Loucy (cell line): ENCODE measurements around the gene GRID2.

Experiments used
- H2AFZ ChIP-seq: fragments of 200-600 bp; sonication (generic); 2 replicates; pipeline ENCODE4 v1.6.0; 2016; ENCODE audit warnings: antibody characterized with exemption, mild to moderate bottlenecking, low read length, moderate library complexity
- H3F3A ChIP-seq: fragments of 200-600 bp; 2 replicates; pipeline ENCODE4 v1.6.0; 2016; ENCODE audit warnings: antibody characterized with exemption, low read depth, mild to moderate bottlenecking
- H3K27me3 ChIP-seq: fragments of 200-600 bp; sonication (generic); 2 replicates; pipeline ENCODE4 v1.6.1; 2014; ENCODE audit warnings: low read length, mild to moderate bottlenecking; ENCODE audit not compliant: insufficient read depth, poor library complexity, severe bottlenecking
- H3K36me3 ChIP-seq: fragments of 200-600 bp; sonication (generic); 2 replicates; pipeline ENCODE4 v1.6.1; 2016; ENCODE audit warnings: low read length; ENCODE audit not compliant: insufficient read depth
- H3K4me1 ChIP-seq: fragments of 200-600 bp; sonication (generic); 2 replicates; pipeline ENCODE4 v1.5.1; 2014; ENCODE audit warnings: low read length, mild to moderate bottlenecking; ENCODE audit not compliant: insufficient read depth, poor library complexity, severe bottlenecking
- H3K4me2 ChIP-seq: fragments of 200-600 bp; sonication (generic); 2 replicates; pipeline ENCODE4 v1.6.0; 2014; ENCODE audit warnings: antibody characterized with exemption, low read length, low read depth, mild to moderate bottlenecking; ENCODE audit not compliant: poor library complexity, severe bottlenecking
- H3K4me3 ChIP-seq: fragments of 200-600 bp; sonication (generic); 2 replicates; pipeline ENCODE4 v1.5.1; 2014; ENCODE audit warnings: low read length, mild to moderate bottlenecking, mixed read lengths; ENCODE audit not compliant: poor library complexity, severe bottlenecking
- H3K79me2 ChIP-seq: fragments of 200-600 bp; sonication (generic); 2 replicates; pipeline ENCODE4 v1.6.1; 2014; ENCODE audit warnings: low read length; ENCODE audit not compliant: insufficient read depth
- H3K9ac ChIP-seq: fragments of 200-600 bp; sonication (generic); 2 replicates; pipeline ENCODE4 v1.6.0; 2014; ENCODE audit warnings: mild to moderate bottlenecking, low read depth, low read length, moderate library complexity; ENCODE audit not compliant: poor library complexity, severe bottlenecking
- H3K9me2 ChIP-seq: fragments of 200-600 bp; sonication (generic); replicated peaks from 2 replicates; pipeline ENCODE4 v1.6.1; 2016; ENCODE audit warnings: low read depth, low read length, mixed read lengths
- H3K9me3 ChIP-seq: fragments of 200-600 bp; sonication (generic); 2 replicates; pipeline ENCODE4 v1.6.1; 2014; ENCODE audit warnings: mild to moderate bottlenecking, antibody characterized with exemption, low read length, low read depth; ENCODE audit not compliant: insufficient read depth
- H4K20me1 ChIP-seq: fragments of 200-600 bp; sonication (generic); 2 replicates; pipeline ENCODE4 v1.6.0; 2014; ENCODE audit warnings: antibody characterized with exemption, low read length, mild to moderate bottlenecking; ENCODE audit not compliant: insufficient read depth, poor library complexity, severe bottlenecking
- EZH2phosphoT487 ChIP-seq: fragments of 200-600 bp; IDR thresholded peaks from 2 replicates; pipeline ENCODE4 v1.6.1; 2018; ENCODE audit warnings: antibody characterized with exemption, mild to moderate bottlenecking, moderate library complexity, borderline replicate concordance
- TF ChIP-seq, protein P1 (sequence below): fragments of 200-600 bp; sonication (generic); conservative IDR thresholded peaks from 2 replicates; pipeline ENCODE4 v1.5.1; 2014; ENCODE audit warnings: mild to moderate bottlenecking, antibody characterized with exemption, low read length

Gene GRID2

DNA sequence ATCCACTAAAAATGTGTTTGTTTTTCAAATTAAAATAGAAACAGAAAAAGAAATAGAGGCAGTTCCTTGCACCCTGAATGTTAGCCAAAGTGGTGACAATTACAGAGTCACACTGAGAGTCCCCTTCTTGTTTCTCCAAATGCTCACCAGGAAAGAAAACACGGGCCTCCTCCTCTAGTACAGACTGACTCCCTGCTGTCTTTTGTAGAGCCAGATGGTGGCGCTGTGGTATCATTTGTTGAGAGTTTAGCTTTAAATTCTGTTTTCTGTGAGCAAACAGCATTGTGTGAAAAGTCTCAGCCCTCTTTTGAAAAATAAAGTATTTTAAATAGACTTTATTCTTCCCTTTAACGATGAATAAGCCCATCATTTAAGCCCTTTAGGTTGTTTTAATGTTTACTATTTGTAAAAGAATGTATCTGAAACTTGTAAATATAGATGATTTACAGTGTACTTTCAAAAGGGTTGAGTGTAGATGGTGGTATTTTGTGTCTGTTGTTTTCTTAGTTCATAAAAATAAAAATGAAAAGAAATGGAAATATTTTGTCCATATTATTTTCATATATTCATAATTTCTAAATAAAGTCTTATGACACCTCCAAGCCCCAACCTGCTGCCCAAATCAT is 1487.9 kb downstream of the GRID2 start:
- no peaks in the 10 kb centered on the region for H3K36me3 ChIP-seq
- 0 out of 2 replicates have a peak overlapping the region, but pooled peaks have one; percentile 8 for H2AFZ ChIP-seq
- no peaks in the 10 kb centered on the region for H3K4me1 ChIP-seq
- H4K20me1 ChIP-seq: no peaks in the 10 kb centered on the region
- H3K79me2 ChIP-seq: no peaks in the 10 kb centered on the region
- H3K9ac ChIP-seq: no peak overlapping the region
- H3K9me3 ChIP-seq: no peaks in the 10 kb centered on the region
- H3F3A ChIP-seq: no peaks in the 10 kb centered on the region
- no peaks in the 10 kb centered on the region for H3K27me3 ChIP-seq
- H3K9me2 ChIP-seq: no peaks in the 10 kb centered on the region
- TF ChIP-seq EZH2phosphoT487: no peak
- TF ChIP-seq, protein P1, sequence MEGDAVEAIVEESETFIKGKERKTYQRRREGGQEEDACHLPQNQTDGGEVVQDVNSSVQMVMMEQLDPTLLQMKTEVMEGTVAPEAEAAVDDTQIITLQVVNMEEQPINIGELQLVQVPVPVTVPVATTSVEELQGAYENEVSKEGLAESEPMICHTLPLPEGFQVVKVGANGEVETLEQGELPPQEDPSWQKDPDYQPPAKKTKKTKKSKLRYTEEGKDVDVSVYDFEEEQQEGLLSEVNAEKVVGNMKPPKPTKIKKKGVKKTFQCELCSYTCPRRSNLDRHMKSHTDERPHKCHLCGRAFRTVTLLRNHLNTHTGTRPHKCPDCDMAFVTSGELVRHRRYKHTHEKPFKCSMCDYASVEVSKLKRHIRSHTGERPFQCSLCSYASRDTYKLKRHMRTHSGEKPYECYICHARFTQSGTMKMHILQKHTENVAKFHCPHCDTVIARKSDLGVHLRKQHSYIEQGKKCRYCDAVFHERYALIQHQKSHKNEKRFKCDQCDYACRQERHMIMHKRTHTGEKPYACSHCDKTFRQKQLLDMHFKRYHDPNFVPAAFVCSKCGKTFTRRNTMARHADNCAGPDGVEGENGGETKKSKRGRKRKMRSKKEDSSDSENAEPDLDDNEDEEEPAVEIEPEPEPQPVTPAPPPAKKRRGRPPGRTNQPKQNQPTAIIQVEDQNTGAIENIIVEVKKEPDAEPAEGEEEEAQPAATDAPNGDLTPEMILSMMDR: peak; percentile 94
- no peak overlapping the region for H3K4me2 ChIP-seq
- no peak overlapping the region for H3K4me3 ChIP-seq

DNA sequence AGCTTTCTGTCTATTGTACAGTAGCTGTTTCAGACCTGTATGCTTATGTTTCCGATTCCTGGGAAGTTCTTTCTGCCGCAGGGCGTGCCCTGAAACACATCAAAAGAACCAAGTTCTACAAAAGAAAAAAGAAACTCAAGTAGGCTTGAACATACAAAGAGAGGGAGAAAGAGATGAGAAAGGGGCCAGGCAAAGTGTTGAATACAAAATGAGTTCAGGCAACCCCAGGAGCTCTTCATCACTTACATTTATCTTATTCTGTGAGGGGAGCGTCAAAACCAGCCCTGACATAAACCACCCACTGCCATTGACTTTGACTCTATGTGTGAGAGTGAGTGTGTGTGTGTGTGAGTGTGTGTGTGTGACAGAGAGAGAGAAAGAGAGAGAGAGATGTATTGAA is 1498.3 kb downstream of the GRID2 start:
- H3K36me3 ChIP-seq: no peaks in the 10 kb centered on the region
- H3K4me3 ChIP-seq: no peak overlapping the region
- no peaks in the 10 kb centered on the region for H3K9me3 ChIP-seq
- no peaks in the 10 kb centered on the region for H3K9me2 ChIP-seq
- no peaks in the 10 kb centered on the region for H3K27me3 ChIP-seq
- H2AFZ ChIP-seq: no peak overlapping the region
- no peak overlapping the region for H3K9ac ChIP-seq
- H4K20me1 ChIP-seq: no peaks in the 10 kb centered on the region
- TF ChIP-seq EZH2phosphoT487: no peak
- TF ChIP-seq, protein P1: no peak
- H3F3A ChIP-seq: no peaks in the 10 kb centered on the region
- no peaks in the 10 kb centered on the region for H3K79me2 ChIP-seq
- H3K4me1 ChIP-seq: no peaks in the 10 kb centered on the region
- H3K4me2 ChIP-seq: no peak overlapping the region

DNA sequence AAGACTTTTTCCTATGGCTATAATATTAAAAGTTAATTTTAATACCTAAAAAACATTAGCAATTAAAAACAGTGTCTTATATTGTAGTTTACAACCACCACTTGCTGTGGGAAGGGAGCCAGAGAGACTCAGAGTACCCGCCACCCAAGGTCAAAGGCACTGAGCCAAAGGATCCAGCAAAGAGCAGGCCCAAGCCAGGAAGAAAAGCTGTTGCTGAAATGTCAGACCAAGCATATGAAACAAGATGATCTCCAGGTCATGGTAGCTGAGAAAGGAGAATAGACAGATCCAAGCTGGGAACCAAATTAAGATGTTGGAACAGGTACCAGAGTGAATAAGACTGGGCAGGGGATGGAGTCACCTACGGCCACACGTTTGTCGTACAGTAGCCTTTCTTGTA is 1506.0 kb downstream of the GRID2 start:
- no peaks in the 10 kb centered on the region for H4K20me1 ChIP-seq
- no peaks in the 10 kb centered on the region for H3K36me3 ChIP-seq
- no peaks in the 10 kb centered on the region for H3K27me3 ChIP-seq
- TF ChIP-seq EZH2phosphoT487: no peak
- TF ChIP-seq, protein P1: no peak
- no peaks in the 10 kb centered on the region for H3F3A ChIP-seq
- no peaks in the 10 kb centered on the region for H3K9me3 ChIP-seq
- no peaks in the 10 kb centered on the region for H3K79me2 ChIP-seq
- no peaks in the 10 kb centered on the region for H3K4me1 ChIP-seq
- H2AFZ ChIP-seq: no peak overlapping the region
- H3K4me2 ChIP-seq: no peak overlapping the region
- H3K4me3 ChIP-seq: no peak overlapping the region
- no peak overlapping the region for H3K9ac ChIP-seq
- no peaks in the 10 kb centered on the region for H3K9me2 ChIP-seq
